Fibroblast of pulmonary artery (primary cell): ENCODE results near the gene RAD9B.

Experiments
- DNase-seq: peaks from one replicate; pipeline ENCODE4 v3.0.0-alpha.2; 2010; ENCODE audit warnings: low read depth
- H3K4me3 ChIP-seq: replicated peaks from 2 replicates; pipeline ENCODE4 v1.5.1; 2011; ENCODE audit warnings: low read depth, mild to moderate bottlenecking, control low read depth, low read length, moderate library complexity
- TF ChIP-seq, protein P1 (sequence below): IDR thresholded peaks from 2 replicates; pipeline ENCODE4 v1.5.1; 2011; ENCODE audit warnings: mild to moderate bottlenecking, control low read depth, low read length, inconsistent platforms; ENCODE audit errors: missing control alignments

The RAD9B gene

DNA sequence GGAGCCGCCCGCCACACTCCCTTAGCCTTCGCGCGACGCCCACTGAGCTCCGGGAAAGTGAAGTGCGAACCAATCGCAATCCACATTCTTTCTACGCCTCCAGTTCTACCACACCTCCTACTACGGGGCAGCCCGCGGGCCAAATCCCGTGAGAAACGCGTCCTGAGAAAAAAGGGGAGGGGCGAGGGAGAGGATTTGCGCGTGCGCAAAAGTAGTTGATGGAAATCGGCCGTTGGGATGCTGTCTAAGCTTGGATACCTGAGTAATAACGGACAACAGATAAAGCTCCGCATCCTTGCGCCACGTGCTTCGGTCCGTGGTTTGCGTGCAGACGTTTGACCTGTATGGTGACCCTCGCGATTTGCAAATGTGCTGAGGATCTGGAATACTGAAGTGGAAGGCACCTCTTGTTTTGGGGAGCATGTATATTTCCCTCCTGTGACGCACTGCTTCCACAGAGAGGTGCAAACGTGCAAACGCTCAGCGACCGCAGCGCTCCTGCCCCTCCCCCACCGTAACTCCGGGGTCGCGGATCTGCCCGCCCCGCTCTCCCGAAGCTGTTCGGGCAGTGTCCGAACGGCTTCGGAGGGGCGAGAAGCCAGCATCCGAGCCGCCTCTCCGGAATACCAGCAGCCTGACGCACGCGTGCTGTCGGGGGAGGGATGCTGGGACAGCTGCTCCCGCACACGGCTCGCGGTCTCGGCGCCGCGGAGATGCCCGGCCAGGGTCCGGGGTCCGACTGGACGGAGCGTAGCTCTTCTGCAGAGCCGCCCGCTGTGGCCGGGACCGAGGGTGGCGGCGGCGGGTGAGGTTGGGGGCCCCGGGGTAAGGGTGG is 33.7 kb upstream of the RAD9B start, which contains the start of the genes FAM216A and GPN3:
Gene FAM216A (plus strand): TSS at position 632 of the 835 bp plus-strand sequence. CDS start 31 bp downstream, at position 663.
Gene GPN3 (minus strand): TSS at position 44 of the 835 bp plus-strand sequence. CDS start 54 bp downstream, outside the sequence.
- peak; percentile 99 for DNase-seq
- peak within 1 kb of the TSS; percentile 70 for H3K4me3 ChIP-seq
- TF ChIP-seq, protein P1, sequence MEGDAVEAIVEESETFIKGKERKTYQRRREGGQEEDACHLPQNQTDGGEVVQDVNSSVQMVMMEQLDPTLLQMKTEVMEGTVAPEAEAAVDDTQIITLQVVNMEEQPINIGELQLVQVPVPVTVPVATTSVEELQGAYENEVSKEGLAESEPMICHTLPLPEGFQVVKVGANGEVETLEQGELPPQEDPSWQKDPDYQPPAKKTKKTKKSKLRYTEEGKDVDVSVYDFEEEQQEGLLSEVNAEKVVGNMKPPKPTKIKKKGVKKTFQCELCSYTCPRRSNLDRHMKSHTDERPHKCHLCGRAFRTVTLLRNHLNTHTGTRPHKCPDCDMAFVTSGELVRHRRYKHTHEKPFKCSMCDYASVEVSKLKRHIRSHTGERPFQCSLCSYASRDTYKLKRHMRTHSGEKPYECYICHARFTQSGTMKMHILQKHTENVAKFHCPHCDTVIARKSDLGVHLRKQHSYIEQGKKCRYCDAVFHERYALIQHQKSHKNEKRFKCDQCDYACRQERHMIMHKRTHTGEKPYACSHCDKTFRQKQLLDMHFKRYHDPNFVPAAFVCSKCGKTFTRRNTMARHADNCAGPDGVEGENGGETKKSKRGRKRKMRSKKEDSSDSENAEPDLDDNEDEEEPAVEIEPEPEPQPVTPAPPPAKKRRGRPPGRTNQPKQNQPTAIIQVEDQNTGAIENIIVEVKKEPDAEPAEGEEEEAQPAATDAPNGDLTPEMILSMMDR = no peak

- no peak for DNase-seq
- TF ChIP-seq, protein P1 = no peak
- H3K4me3 ChIP-seq = no peak overlapping the region
Measured at GRCh38 chr12:110475426-110475825, 26.7 kb upstream of the RAD9B start.

GRCh38 chr12:110498984-110499706 is 3.0 kb upstream of the RAD9B start:
- peak; percentile 47 for DNase-seq

DNA sequence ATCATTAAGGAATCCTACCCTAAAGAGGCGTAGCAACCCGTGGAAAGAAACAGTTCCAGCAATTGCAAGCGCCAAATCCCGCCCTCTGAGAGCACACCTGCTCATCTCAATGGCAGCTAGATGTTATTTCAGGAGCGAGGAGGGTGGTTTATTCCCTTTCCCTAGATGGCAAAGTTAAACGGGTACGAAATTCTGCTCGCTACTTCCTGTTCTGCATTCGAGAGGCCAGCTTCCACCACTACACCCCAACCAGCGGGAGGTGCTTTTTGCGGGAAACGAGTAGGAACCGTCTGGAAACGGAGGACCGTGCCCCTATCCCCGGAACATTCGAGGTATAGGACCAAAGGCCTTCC is 756 bp upstream of the RAD9B start:
- peak; percentile 36 for DNase-seq
- peak overlapping the region; percentile 94 for H3K4me3 ChIP-seq
- TF ChIP-seq, protein P1 = no peak

More at GRCh38 chr12:110498984-110499706, 3.0 kb upstream of the RAD9B start:
- TF ChIP-seq, protein P1 = no peak
- no peak overlapping the region for H3K4me3 ChIP-seq

- TF ChIP-seq, protein P1 = no peak
- no peak for DNase-seq
- no peak overlapping the region for H3K4me3 ChIP-seq
Measured at GRCh38 chr12:110503432-110503831, 1.3 kb downstream of the RAD9B start.

GRCh38 chr12:110505332-110505731 is 3.2 kb downstream of the RAD9B start:
- no peak overlapping the region for H3K4me3 ChIP-seq
- TF ChIP-seq, protein P1 = no peak
- DNase-seq = no peak
